Adrenal gland (tissue), 12 donors: Measurements from ENCODE around the gene RFX7. TPM values are rescaled to one million over a fixed set of nuclear protein-coding genes. Genes with fewer than 3 reads are reported as not detected.
"Not testable (repeated sequence)": the region's sequence is repeated elsewhere in the genome, so short reads cannot be mapped to it uniquely, and the experiment has no call there.

Experiments
- DNase-seq, 7 donors: peaks; one replicate each; pipeline ENCODE4 v3.0.0-alpha.2; 2019 to 2020
- H3K27ac ChIP-seq, 5 donors: fragments of 200-600 bp; sonication (generic) in 4 of 5; 1 replicate in 3 of 5; 2 replicates in 2 of 5; pipeline versions ENCODE4 v1.5.1 to v1.8.0; 2016 to 2020; ENCODE audit warnings: mild to moderate bottlenecking in 1 of 5
- H3K27me3 ChIP-seq: fragments of 200-600 bp; 2 replicates; pipeline ENCODE4 v1.8.0; 2021
- H3K36me3 ChIP-seq, 2 donors: fragments of 200-600 bp; replicated peaks in 1 of 2; 1 replicate in 1 of 2; 2 replicates in 1 of 2; pipeline versions ENCODE4 v1.5.1 to v1.8.0; 2018 to 2022
- H3K4me1 ChIP-seq, 2 donors: fragments of 200-600 bp; replicated peaks in 1 of 2; 1 replicate in 1 of 2; 2 replicates in 1 of 2; pipeline versions ENCODE4 v1.5.1 to v1.8.0; 2018 to 2021
- H3K4me3 ChIP-seq, 4 donors: fragments of 200-600 bp; sonication (generic) in 3 of 4; one replicate each; pipeline ENCODE4 v1.5.1; 2016 to 2018
- H3K9me3 ChIP-seq, 3 donors: fragments of 200-600 bp; sonication (generic) in 1 of 3; replicated peaks in 1 of 3; 1 replicate in 2 of 3; 2 replicates in 1 of 3; pipeline versions ENCODE4 v1.5.1 to v1.8.0; 2016 to 2021
- CTCF ChIP-seq, 6 experiments: fragments of 450-650 bp in 4 of 6; fragments of 200-600 bp in 2 of 6; sonication (generic) in 1 of 6; IDR thresholded peaks; 1 replicate in 5 of 6; 2 replicates in 1 of 6; pipeline versions ENCODE4 v1.5.1 to v1.8.0; 2016 to 2021; ENCODE audit warnings: antibody characterized with exemption in 6 of 6, mild to moderate bottlenecking in 2 of 6, moderate library complexity in 1 of 6
- POLR2A ChIP-seq, 2 donors: fragments of 450-650 bp; IDR thresholded peaks; one replicate each; pipeline ENCODE4 v1.6.1; 2017; ENCODE audit warnings: antibody characterized with exemption in 2 of 2, mild to moderate bottlenecking in 2 of 2, moderate library complexity in 1 of 2
- WGBS, 4 donors: extraction: QIAGEN DNeasy Blood & Tissue Kit in 2 of 4; methylation state at CpG; one replicate each; pipeline versions ENCODE4 v1.1.5 to v1.1.7; 2013 to 2017; 5-methylcytosine and 5-hydroxymethylcytosine counted together
- intact Hi-C, 2 donors: fragments of 100-400 bp; cut with DNase I; formaldehyde crosslinking; loops; one replicate each; pipeline versions ENCODE4 v1.14.1 to v1.15.0; 2022 to 2023
- polyA plus RNA-seq, 3 donors: library from polyadenylated mRNA; stranded (reverse); fragments of 200-250 nt in 2 of 3; fragments of 350-450 nt in 1 of 3; fragmentation: Illumina TruSeq in 1 of 3; extraction: RNeasy Lipid Tissue Mini Kit (QIAGEN cat#74804) in 1 of 3; gene quantifications; one replicate each; pipeline ENCODE4 v1.2.3, GENCODE V29; 2013 to 2014
- total RNA-seq, 9 donors: library from RNA; depleted of rRNA in 4 of 9; stranded (reverse); fragments of >200 nt in 4 of 9; fragments of 120-200 nt in 1 of 9; fragmentation: NEBNext Ultra II Directional in 1 of 9; extraction: Animal tissue kit (Norgen Biotek cat#: 25700) in 1 of 9; gene quantifications; one replicate each; pipeline versions ENCODE4 v1.1.0 to v1.2.4, GENCODE V29; 2013 to 2023
- donor health status: healthy with polysubstance abuse.
- donor health status: Bipolar disorder and iron deficiency.
- donor health status: DM: yes; HTN: yes; CAD: no.
- donor health status: DM: no; HTN: no; CAD: no.
- donor health status: DM: no; HTN: no; CAD: no.
- donor health status: DM: yes; HTN: yes; CAD: no.

RFX7 gene
- total and polyA plus RNA-seq, 12 donors, result 3.3 to 51.6 (median 15.9) TPM

DNA sequence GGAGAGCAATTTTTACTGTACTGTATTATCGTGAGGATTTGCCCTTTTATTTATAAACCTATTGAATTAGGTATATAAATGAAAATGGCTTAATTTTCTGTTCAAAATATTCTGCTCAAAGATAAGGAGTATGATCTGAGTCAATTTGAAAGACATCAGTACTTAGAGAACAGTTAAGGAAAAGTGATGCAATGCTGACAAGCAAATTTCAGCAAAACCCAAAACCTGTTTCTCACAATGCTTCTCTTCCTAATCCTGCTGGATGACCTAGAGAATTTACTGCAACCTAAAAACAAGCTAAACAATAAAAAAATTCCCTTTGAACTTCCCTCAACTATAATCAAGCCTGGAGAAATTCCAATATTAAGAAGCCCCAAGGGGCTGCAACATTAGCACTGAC, 82.7 kb downstream of the RFX7 start:
- H3K27me3 ChIP-seq, result no peaks in the 10 kb centered on the region
- peaks cover 10 to 35% of the 10 kb centered on the region in 2 donors for H3K4me1 ChIP-seq
- no peak overlapping the region for H3K4me3 ChIP-seq
- TF ChIP-seq POLR2A (IDR thresholded peaks at IDR 0.05) (no peak), CTCF (IDR thresholded peaks at IDR 0.05) (no peak)
- no peak for DNase-seq
- intact Hi-C loops, result no loop called here
- no peaks in the 10 kb centered on the region for H3K9me3 ChIP-seq
- H3K36me3 ChIP-seq, result no peaks in the 10 kb centered on the region
- H3K27ac ChIP-seq, result peak overlapping the region in 1 of 5 donors; percentile 1
- 60 to 76% (median 74%) methylated on average over 1 of the region's 1 CpG for WGBS, 4 donors

GRCh38 chr15:56156877-56157276, 86.8 kb downstream of the RFX7 start:
- TF ChIP-seq CTCF (IDR thresholded peaks at IDR 0.05) (no peak), POLR2A (IDR thresholded peaks at IDR 0.05) (no peak)
- 88 to 93% (median 89%) methylated on average over 3 of the region's 3 CpGs for WGBS, 4 donors
- no peak overlapping the region for H3K27ac ChIP-seq
- no peaks in the 10 kb centered on the region for H3K27me3 ChIP-seq
- no peaks in the 10 kb centered on the region for H3K36me3 ChIP-seq
- H3K9me3 ChIP-seq, result no peaks in the 10 kb centered on the region
- intact Hi-C loops, result no loop called here
- H3K4me3 ChIP-seq, result no peak overlapping the region
- H3K4me1 ChIP-seq, result peaks cover 5 to 23% of the 10 kb centered on the region in 2 donors
- DNase-seq, result no peak

GRCh38 chr15:56155278-56155677, 88.4 kb downstream of the RFX7 start:
- DNase-seq, H3K36me3 ChIP-seq, intact Hi-C loops, H3K4me3 ChIP-seq, H3K27me3 ChIP-seq, H3K27ac ChIP-seq, H3K9me3 ChIP-seq: not testable (repeated sequence)
- 86 to 99% (median 96%) methylated on average over 10 of the region's 10 CpGs for WGBS, 4 donors
- H3K4me1 ChIP-seq, result peaks cover 0 to 10% of the 10 kb centered on the region in 2 donors

GRCh38 chr15:56154768-56155167, 88.9 kb downstream of the RFX7 start:
- intact Hi-C loops, H3K36me3 ChIP-seq, H3K9me3 ChIP-seq, H3K4me1 ChIP-seq, H3K4me3 ChIP-seq, H3K27me3 ChIP-seq, DNase-seq, H3K27ac ChIP-seq: not testable (repeated sequence)
- WGBS, 4 donors, result 95 to 98% (median 96%) methylated on average over 4 of the region's 4 CpGs

DNA sequence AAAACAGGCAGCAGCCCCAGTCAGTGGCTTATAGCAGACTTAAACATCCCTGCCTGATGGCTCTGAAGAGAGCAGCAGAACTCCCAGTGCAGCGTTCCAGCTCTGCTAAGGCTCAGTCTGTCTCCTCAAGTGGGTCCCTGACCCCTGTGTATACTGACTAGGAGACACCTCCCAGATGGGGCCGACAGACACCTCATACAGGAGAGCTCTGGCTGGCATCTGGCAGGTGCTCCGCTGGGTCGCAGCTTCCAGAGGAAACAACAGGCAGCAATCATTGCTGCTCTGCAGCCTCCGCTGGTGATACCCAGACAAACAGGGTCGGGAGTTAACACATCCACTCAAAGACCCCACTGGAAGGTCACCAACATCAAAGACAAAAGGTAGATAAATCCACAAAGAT, 93.5 kb downstream of the RFX7 start:
- Histone ChIP-seq H3K27me3 (no peaks in the 10 kb centered on the region), H3K9me3 (no peaks in the 10 kb centered on the region), H3K4me3 (no peak overlapping the region), H3K27ac (peak overlapping the region in 2 of 5 donors; percentile 15 to 51), H3K4me1 (peaks cover 32 to 44% of the 10 kb centered on the region in 2 donors), H3K36me3 (no peaks in the 10 kb centered on the region)
- intact Hi-C loops, result no loop called here
- 87 to 92% (median 88%) methylated on average over 5 to 6 of the region's 6 CpGs for WGBS, 4 donors
- peak in 1 of 7 donors; percentile 17 for DNase-seq
- TF ChIP-seq POLR2A (IDR thresholded peaks at IDR 0.05) (no peak), CTCF (IDR thresholded peaks at IDR 0.05) (no peak)
